ENCODE data around the gene ERCC3.

- TF ChIP-seq CTCF (IDR thresholded peaks at IDR 0.05; ENCODE audit: borderline replicate concordance, extremely low read depth, low read length, poor library complexity, severe bottlenecking) (no peak), EZH2 (IDR thresholded peaks at IDR 0.05; ENCODE audit: borderline replicate concordance, low read depth, low read length, severe bottlenecking) (no peak)
Measured at GRCh38 chr2:127225186-127225960, 68.6 kb downstream of the ERCC3 start.

All from DND-41 (cell line).